NCI-H1417 treated with DMSO at 0.1 percent for 48 hours (cell line): ENCODE data around the gene GSTP1.
"Not testable (repeated sequence)": the region's sequence is repeated elsewhere in the genome, so short reads cannot be mapped to it uniquely, and the experiment has no call there.

ENCODE experiments used
- DNase-seq: peaks from one replicate; lab custom pipeline; 2025; lab: John Stamatoyannopoulos, UW

The GSTP1 gene

DNA sequence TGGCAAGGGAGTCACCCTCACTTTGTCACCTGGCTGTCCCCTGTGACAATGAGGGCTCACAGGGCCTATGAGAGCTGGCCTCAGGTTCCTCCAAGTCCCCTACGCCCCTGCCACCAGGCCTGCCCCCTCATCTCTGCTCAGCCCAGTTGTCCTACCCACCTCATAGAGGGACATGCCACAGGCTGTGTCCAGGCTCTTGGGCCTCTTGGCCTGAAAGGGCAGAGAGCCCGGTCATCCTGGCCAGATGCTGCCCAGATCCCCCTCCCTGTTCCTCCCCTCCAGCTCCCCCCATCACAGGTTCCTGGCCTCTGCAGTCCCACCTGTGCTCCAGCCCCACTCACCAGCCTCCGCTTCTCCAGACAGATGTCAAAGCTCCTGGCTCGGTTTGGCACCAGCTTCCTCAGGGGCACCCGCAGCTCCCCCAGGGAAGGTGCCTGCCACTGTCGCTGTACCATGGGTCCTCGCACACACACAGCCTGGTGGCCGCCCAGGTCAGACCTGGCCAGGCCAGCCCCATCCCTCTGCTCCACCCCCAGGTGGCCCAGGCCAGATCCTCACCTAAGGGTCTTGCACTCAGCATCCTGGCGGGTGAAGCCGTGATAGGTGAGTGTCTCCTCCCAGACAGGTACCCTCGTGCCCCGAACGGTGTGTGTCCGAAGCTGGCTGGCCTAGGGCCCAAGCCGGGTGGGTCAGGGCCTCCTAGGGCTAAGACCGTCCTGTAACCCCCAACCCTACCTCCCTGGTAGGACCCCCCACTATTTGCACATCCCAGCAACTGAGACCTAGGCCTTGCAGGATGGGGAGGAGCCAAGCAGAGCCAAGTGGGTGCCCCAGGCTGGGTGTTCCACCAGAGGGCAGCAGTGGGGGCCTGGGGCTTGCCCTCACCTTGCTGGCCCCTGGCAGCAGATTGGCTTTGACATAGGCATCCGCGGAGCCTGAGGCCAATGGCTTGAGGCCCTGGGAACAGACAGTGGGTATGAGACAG is 31.4 kb downstream of the GSTP1 start:
- no peak for DNase-seq

DNA sequence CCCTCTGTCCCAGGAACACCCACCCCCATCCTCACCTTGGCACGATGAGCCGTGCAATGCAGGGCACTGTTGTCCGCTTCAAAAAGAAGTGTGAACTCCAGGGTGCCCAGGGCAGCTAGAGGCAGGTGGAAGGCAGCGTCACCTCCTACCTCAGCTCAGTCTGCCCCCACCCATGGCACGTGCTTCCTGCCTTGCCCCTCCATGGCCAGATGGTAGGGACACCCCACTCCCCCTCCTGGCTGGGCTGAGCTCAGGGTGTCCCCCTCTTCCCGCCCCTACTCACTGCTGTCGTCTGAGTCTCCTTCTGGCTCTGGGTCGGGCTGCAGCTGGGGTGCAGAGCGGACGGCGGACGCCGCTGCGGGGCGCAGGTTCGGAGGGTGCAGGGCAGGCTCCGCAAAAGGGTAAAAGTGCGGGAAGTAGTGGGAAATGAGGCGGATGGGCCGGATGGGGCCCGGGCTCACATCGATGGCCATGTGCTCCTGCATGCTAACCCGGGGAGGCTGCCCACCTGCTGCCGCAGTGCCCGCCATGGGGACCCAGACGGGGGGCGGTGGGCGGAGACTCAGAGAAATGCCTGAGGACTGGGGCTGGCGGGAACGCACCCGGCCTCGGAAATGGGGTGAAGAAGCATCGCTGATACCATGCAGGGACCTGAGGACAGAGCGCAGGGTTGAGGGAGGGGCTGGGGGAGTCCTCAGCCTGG is 32.3 kb downstream of the GSTP1 start:
- DNase-seq, result no peak

DNA sequence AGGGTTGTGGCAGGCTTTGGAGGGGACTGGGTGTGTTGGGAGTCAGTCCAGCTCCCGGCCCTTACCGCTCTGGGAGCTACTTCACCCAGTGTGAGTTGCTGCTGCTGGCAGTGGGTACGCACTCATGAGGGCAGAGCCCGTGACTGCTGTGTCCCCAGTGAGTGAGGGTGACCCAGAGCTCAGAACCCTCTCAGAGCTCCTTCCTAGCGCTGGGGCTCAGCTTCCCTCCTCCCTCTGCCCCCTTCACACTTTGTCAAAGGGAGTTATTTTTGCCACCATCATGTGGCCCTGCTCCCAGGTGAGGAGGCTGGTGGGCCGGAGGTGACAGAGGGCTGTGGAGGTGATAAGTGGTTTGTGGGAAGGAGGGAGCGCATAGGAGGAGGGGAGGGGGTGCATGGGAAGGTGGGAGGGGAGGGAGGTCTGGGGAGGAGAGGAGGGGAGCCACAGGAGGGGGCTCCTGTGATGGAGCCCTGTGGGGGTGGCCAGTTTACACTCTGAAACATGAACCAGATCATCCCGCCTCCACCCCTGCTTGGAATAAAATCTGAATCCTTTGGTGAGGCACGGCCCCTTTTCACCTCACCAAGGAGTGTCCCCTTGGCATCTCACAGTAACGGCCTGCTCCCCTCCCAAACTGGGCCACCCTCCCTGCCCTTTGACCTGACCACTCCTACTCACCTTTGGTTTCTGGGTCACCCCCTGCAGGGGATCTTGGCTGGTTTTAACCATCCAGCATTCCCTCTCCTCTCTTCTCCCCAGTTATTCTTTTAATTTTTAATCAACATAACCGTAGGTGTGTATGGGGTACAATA is 33.0 kb downstream of the GSTP1 start:
- no peak for DNase-seq

DNA sequence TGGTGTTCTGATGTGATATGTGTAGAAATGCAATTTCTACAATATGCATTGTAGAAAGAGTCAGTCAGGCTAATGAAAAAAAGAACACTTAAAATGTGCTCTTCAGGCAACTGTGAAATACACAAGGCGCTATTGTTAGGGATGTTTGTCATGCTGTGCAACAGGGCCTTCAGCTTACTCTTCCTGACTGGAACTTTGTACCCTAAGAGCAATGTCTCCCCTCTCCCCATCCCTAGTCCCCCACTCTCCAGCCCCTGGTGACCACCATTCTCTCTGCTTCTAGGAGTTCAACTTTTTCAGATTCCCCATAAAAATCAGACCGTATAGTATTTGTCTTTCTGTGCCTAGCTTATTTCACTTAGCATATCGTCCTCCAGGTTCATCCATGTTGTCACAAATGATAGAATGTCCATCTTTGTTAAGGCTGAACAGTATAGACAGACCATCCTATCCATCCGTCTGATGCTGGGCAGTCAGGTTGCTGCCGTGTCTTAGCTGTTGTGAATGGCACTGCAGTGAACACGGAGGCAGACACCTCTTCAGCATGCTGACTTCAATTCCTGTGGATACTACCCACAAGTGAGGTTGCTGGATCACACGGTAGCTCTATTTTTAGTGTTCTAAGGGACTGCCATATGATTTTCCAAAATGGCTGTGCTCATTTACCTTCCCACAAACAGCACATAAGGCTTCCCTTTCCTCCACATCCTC is 33.8 kb downstream of the GSTP1 start:
- no peak for DNase-seq

DNA sequence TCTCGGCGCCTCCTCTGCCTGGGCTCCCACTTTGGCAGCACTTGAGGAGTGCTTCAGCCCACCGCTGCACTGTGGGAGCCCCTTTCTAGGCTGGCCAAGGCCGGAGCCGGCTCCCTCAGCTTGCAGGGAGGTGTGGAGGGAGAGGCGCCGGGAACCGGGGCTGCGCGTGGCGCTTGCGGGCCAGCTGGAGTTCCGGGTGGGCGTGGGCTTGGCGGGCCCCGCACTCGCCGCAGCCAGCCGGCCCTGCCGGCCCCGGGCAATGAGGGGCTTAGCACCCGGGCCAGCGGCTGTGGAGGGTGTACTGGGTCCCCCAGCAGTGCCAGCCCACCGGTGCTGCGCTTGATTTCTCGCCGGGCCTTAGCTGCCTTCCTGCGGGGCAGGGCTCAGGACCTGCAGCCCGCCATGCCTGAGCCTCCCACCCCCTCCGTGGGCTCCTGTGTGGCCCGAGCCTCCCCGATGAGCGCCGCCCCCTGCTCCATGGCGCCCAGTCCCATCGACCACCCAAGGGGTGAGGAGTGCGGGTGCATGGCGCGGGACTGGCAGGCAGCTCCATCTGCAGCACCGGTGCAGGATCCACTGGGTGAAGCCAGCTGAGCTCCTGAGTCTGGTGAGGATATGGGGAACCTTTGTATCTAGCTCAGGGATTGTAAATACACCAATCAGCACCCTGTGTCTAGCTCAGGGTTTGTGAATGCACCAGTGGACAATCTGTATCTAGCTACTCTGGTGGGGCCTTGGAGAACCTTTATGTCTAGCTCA is 35.5 kb downstream of the GSTP1 start:
- DNase-seq, result not testable (repeated sequence)

- not testable (repeated sequence) for DNase-seq
These were observed 36.3 kb downstream of the GSTP1 start for GRCh38 chr11:67619683-67620618.

DNA sequence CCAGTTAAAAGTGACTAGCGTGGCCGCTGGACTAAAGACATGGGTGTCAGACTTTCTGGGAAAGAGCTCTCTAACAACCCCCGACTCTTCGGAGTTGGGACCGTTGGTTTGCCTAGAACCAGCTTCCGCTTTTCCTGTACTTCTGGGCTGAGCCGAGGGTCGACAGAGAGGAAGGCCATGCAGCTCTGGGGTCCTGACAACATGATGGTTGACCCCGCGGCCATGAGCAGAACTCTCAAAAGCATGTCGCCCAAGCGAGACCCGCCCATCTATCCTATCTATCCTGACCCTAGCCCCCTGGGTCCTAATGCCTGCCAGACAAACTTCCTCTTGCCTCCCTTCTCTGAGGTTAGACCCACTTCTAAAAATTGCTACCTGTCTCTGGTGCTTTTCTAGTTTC is 37.0 kb downstream of the GSTP1 start:
- not testable (repeated sequence) for DNase-seq

DNA sequence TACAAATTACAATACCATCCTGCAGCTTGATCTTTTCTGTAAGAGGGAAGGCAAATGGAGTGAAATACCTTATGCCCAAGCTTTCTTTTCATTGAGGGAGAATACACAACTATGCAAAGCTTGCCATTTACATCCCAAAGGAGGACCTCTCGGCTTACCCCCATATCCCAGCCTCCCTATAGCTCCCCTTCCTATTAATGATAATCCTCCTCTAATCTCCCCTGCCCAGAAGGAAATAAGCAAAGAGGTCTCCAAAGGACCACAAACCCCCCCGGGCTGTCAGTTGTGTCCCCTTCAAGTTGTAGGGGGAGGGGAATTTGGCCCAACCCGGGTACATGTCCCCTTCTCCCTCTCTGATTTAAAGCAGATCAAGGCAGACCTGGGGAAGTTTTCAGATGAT is 38.3 kb downstream of the GSTP1 start:
- DNase-seq, result not testable (repeated sequence)

- DNase-seq, result not testable (repeated sequence)
These were observed 39.3 kb downstream of the GSTP1 start for GRCh38 chr11:67622905-67623304.

DNA sequence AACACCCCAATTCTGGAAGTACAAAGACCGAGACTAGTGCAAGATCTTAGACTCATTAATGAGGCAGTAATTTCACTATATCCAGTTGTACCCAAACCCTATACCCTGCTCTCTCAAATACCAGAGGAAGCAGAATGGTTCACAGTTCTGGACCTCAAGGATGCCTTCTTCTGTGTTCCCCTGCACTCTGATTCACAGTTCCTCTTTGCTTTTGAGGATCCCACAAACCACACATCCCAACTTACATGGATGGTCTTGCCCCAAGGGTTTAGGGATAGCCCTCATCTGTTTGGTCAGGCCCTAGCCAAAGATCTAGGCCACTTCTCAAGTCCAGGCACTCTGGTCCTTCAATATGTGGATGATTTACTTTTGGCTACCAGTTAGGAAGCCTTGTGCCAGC is 40.2 kb downstream of the GSTP1 start:
- DNase-seq, result not testable (repeated sequence)

GRCh38 chr11:67626131-67626833 is 42.7 kb downstream of the GSTP1 start:
- not testable (repeated sequence) for DNase-seq

GRCh38 chr11:67626970-67627369 is 43.4 kb downstream of the GSTP1 start:
- DNase-seq, result no peak

- no peak for DNase-seq
These were observed 43.8 kb downstream of the GSTP1 start for GRCh38 chr11:67627441-67627811.

DNA sequence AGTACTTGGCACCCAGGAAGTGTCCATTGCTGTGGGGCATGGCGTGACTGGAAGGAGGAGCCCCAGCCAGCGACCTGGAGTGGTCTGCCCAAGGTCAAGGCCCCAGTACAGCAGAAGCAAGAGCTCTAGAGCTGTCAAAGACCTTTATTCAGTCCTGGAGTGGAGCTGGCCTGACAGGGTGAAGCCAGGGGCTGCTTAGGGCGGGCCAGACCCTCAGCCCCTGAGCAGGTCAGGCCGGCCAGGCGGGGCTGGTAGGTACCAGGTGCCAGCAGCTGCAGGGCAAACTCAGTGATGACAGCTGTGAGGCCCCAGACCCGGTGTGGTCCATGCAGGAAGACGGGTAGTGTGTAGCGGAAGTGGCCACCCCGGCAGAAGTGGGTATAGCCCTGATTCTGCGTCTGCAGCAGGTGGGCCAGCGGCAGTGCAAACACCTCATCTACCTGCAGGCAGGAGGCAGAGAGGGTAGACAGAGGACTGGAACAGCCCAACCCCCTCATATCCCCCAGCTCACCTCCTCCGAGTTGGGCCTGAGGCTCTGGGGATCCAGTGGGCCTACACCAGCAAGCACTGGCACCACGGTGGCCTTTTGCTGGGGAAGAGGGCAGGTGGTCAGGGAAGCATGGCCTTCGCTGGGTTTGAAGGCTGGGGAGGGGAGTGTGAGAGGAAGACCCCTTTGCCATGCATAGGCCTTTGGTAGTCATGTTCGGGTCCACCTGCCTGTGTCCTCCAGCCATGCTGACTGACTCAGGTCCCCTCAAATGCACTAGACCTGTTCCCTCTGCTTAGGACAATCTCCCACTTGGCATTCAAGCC is 44.4 kb downstream of the GSTP1 start:
- DNase-seq, result no peak

DNA sequence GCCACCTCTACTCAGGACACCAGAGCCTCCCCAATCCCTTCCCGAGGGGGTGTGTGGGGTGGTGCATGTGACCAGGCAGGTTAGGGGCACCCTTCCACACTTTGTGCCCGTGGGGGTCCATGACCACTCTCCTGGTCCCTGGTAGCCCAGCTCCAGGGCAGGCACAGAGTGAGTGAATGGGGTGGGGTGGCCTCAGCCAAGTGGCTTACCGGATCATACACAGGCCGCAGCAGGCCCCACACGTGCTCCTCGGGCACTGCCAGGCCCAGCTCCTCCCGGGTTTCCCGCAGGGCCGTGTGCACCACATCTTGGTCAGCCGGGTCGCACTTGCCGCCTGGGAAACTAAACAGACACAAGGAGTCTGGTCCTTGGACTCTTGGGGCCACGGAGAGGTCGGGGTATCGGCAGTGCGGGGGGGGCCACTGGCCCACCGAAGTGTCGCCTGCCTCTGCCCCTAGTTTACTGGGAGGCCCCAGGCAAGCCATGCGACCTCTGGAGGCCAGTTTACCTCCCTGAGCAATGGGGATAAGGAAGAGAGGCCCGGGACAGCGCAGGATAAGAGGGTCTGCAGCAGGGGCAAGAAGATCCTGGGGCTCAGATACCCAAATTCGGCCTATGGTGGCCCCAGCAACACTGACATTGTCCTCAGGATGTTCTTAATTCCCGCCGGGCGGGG is 45.2 kb downstream of the GSTP1 start:
- no peak for DNase-seq

DNA sequence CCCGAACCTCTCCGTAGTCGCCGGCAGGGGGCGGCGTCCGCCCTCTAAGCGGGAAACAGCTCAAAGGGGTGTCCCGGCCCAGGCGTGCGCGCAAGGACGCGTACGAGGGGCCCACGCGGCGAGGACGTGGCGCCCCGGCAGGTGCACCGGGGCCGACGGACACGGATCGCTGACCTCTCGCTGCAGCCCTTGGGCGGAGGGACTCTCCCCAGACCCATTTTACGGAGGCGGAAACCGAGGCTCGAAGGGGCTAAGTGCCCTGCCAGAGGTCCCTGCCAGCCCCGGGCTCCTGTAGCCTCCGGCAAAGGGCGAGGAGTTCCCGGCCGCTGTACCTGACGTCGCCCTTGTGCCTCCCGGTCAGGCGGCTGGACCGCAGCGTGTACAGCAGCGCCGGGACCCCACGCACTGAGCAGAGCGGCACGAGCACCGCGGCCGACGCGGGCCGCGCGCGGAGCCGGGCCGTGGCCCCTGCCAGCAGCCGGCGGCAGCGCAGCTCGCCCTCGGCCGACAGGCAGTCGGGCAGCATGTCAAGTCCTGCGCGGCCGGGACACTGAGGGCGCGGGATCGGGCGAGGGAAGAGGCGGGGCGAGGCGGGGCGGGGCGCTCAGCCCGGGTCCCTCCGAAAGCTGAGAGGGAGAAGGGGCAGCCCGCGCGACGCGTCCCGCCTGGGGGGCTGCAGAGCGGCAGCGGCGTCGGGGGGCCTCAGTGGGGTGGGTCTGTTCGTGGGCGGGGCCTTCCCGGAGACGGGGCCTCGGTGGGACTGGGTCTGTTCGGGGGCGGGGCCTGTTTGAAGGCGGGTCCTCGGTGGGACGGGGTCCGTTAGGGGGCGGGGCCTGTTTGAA is 46.0 kb downstream of the GSTP1 start, which contains the start of gene NUDT8:
Gene NUDT8 (minus strand): TSS at position 552 of the 842 bp plus-strand sequence. CDS start 26 bp downstream, at position 526.
- no peak for DNase-seq
